MM.1S (cell line): ENCODE measurements around the gene DBNDD2.

Source experiments
- DNase-seq: peaks from one replicate; pipeline ENCODE4 v3.0.0-alpha.2; 2015
- H2AFZ ChIP-seq: fragments of 300-600 bp; sonication (generic); 2 replicates; pipeline ENCODE4 v1.6.0; 2016; ENCODE audit warnings: antibody characterized with exemption, low read length
- H3F3A ChIP-seq: fragments of 300-600 bp; sonication (generic); 2 replicates; pipeline ENCODE4 v1.6.1; 2016; ENCODE audit warnings: mild to moderate bottlenecking, antibody characterized with exemption, low read length, moderate library complexity, mixed read lengths; ENCODE audit not compliant: insufficient read depth
- H3K27ac ChIP-seq: fragments of 300-600 bp; sonication (generic); 2 replicates; pipeline ENCODE4 v1.5.1; 2016; ENCODE audit warnings: mild to moderate bottlenecking, low read length
- H3K27me3 ChIP-seq: fragments of 300-600 bp; sonication (generic); replicated peaks from 2 replicates; pipeline ENCODE4 v1.6.0; 2016; ENCODE audit warnings: low read length; ENCODE audit not compliant: insufficient read depth
- H3K36me3 ChIP-seq: fragments of 300-600 bp; sonication (generic); replicated peaks from 2 replicates; pipeline ENCODE4 v1.6.1; 2016; ENCODE audit warnings: mild to moderate bottlenecking, low read length, mixed read lengths; ENCODE audit not compliant: insufficient read depth
- H3K4me1 ChIP-seq: fragments of 300-600 bp; sonication (generic); 2 replicates; pipeline ENCODE4 v1.6.1; 2016; ENCODE audit warnings: low read length, mixed read lengths
- H3K4me2 ChIP-seq: fragments of 300-600 bp; sonication (generic); 2 replicates; pipeline ENCODE4 v1.6.0; 2016; ENCODE audit warnings: low read depth, low read length
- H3K4me3 ChIP-seq: fragments of 300-600 bp; sonication (generic); 2 replicates; pipeline ENCODE4 v1.5.1; 2016; ENCODE audit warnings: low read length, mixed read lengths
- H3K79me2 ChIP-seq: fragments of 300-600 bp; sonication (generic); 2 replicates; pipeline ENCODE4 v1.6.1; 2016; ENCODE audit warnings: mixed run types, low read length, mixed read lengths
- H3K9ac ChIP-seq: fragments of 300-600 bp; sonication (generic); 2 replicates; pipeline ENCODE4 v1.6.1; 2016; ENCODE audit warnings: low read length, mixed read lengths
- H3K9me2 ChIP-seq: fragments of 300-600 bp; sonication (generic); replicated peaks from 2 replicates; pipeline ENCODE4 v1.6.1; 2016; ENCODE audit warnings: mild to moderate bottlenecking, low read length, mixed read lengths; ENCODE audit not compliant: insufficient read depth
- H3K9me3 ChIP-seq: fragments of 300-600 bp; sonication (generic); replicated peaks from 2 replicates; pipeline ENCODE4 v1.6.1; 2016; ENCODE audit warnings: mild to moderate bottlenecking, low read length, mixed read lengths; ENCODE audit not compliant: insufficient read depth
- H4K20me1 ChIP-seq: fragments of 300-600 bp; sonication (generic); 2 replicates; pipeline ENCODE4 v1.6.1; 2016; ENCODE audit warnings: mild to moderate bottlenecking, low read length, moderate library complexity, mixed read lengths; ENCODE audit not compliant: insufficient read depth
- CTCF ChIP-seq: fragments of 300-600 bp; sonication (generic); IDR thresholded peaks from 2 replicates; pipeline ENCODE4 v1.5.1; 2016; ENCODE audit warnings: antibody characterized with exemption, low read length, mixed read lengths
- EZH2 ChIP-seq: fragments of 300-600 bp; sonication (generic); optimal IDR thresholded peaks from 2 replicates; pipeline ENCODE3; 2017; ENCODE audit warnings: low read depth, mild to moderate bottlenecking, antibody characterized with exemption, low read length, mixed read lengths
- EZH2phosphoT487 ChIP-seq: fragments of 300-600 bp; sonication (generic); IDR thresholded peaks from 2 replicates; pipeline ENCODE4 v1.6.1; 2018; ENCODE audit warnings: antibody characterized with exemption, low read length

Gene DBNDD2

GRCh38 chr20:45374101-45374467 lies 34.0 kb upstream of the DBNDD2 start:
- Histone ChIP-seq H3K9ac (no peak overlapping the region), H3F3A (peaks cover 2% of the 10 kb centered on the region; the same call in 1 of the 2 replicates), H2AFZ (no peak overlapping the region), H3K9me3 (no peaks in the 10 kb centered on the region), H3K27me3 (no peaks in the 10 kb centered on the region), H3K9me2 (no peaks in the 10 kb centered on the region), H3K79me2 (no peaks in the 10 kb centered on the region), H3K4me1 (peaks cover 3% of the 10 kb centered on the region), H4K20me1 (no peaks in the 10 kb centered on the region), H3K36me3 (no peaks in the 10 kb centered on the region), H3K27ac (no peak overlapping the region), H3K4me3 (no peak overlapping the region), H3K4me2 (peak overlapping the region; percentile 22; the same call in 1 of the 2 replicates)
- TF ChIP-seq CTCF (no peak), EZH2phosphoT487 (no peak), EZH2 (no peak)
- DNase-seq, result no peak

- Histone ChIP-seq H3K4me2 (no peak overlapping the region), H3K27ac (no peak overlapping the region), H3K4me3 (no peak overlapping the region), H3K36me3 (no peaks in the 10 kb centered on the region), H3K9me2 (no peaks in the 10 kb centered on the region), H3K4me1 (no peaks in the 10 kb centered on the region), H3K9me3 (no peaks in the 10 kb centered on the region), H2AFZ (no peak overlapping the region), H3K27me3 (no peaks in the 10 kb centered on the region), H3K9ac (no peak overlapping the region), H4K20me1 (no peaks in the 10 kb centered on the region), H3K79me2 (no peaks in the 10 kb centered on the region), H3F3A (no peaks in the 10 kb centered on the region)
- no peak for DNase-seq
- TF ChIP-seq EZH2 (no peak), EZH2phosphoT487 (no peak), CTCF (no peak)
These were observed 33.1 kb upstream of the DBNDD2 start for GRCh38 chr20:45374966-45375365.

- no peak overlapping the region for H3K9ac ChIP-seq
- no peaks in the 10 kb centered on the region for H4K20me1 ChIP-seq
- no peaks in the 10 kb centered on the region for H3K27me3 ChIP-seq
- H3K4me3 ChIP-seq, result no peak overlapping the region
- no peaks in the 10 kb centered on the region for H3K79me2 ChIP-seq
- H2AFZ ChIP-seq, result no peak overlapping the region
- no peaks in the 10 kb centered on the region for H3K36me3 ChIP-seq
- no peak for DNase-seq
- no peaks in the 10 kb centered on the region for H3K9me2 ChIP-seq
- no peaks in the 10 kb centered on the region for H3K9me3 ChIP-seq
- no peaks in the 10 kb centered on the region for H3F3A ChIP-seq
- H3K4me2 ChIP-seq, result no peak overlapping the region
- H3K4me1 ChIP-seq, result no peaks in the 10 kb centered on the region
- TF ChIP-seq EZH2, result no peak
- no peak overlapping the region for H3K27ac ChIP-seq
These were observed 30.8 kb upstream of the DBNDD2 start for GRCh38 chr20:45377269-45377668.

- no peak for DNase-seq
- H2AFZ ChIP-seq, result no peak within 1 kb of the TSS
- H3K4me2 ChIP-seq, result no peak within 1 kb of the TSS
- no peak within 1 kb of the TSS for H3K4me3 ChIP-seq
- no peaks in the 10 kb centered on the region for H3K9me3 ChIP-seq
- no peaks in the 10 kb centered on the region for H3K79me2 ChIP-seq
- no peaks in the 10 kb centered on the region for H4K20me1 ChIP-seq
- H3F3A ChIP-seq, result no peaks in the 10 kb centered on the region
- H3K36me3 ChIP-seq, result no peaks in the 10 kb centered on the region
- no peak within 1 kb of the TSS for H3K27ac ChIP-seq
- no peaks in the 10 kb centered on the region for H3K4me1 ChIP-seq
- H3K9me2 ChIP-seq, result no peaks in the 10 kb centered on the region
- H3K27me3 ChIP-seq, result no peaks in the 10 kb centered on the region
- TF ChIP-seq EZH2phosphoT487 (no peak), CTCF (no peak), EZH2 (no peak)
- no peak within 1 kb of the TSS for H3K9ac ChIP-seq
These were observed 29.9 kb upstream of the DBNDD2 start, which contains the start of gene TP53TG5 for GRCh38 chr20:45378191-45378590. TSS of gene TP53TG5 (minus strand) at chr20:45378325. CDS start at chr20:45378236, 89 bp downstream.
